Loucy (cell line): ENCODE results near the gene PHTF2.

Experiments
- CTCF ChIP-seq: fragments of 200-600 bp; sonication (generic); conservative IDR thresholded peaks from 2 replicates; pipeline ENCODE4 v1.5.1; 2014; ENCODE audit warnings: mild to moderate bottlenecking, antibody characterized with exemption, low read length
- EZH2phosphoT487 ChIP-seq: fragments of 200-600 bp; IDR thresholded peaks from 2 replicates; pipeline ENCODE4 v1.6.1; 2018; ENCODE audit warnings: antibody characterized with exemption, mild to moderate bottlenecking, moderate library complexity, borderline replicate concordance

GRCh38 chr7:77837275-77837674, 38.7 kb downstream of the PHTF2 start:
- TF ChIP-seq CTCF: no peak
- no peak for TF ChIP-seq EZH2phosphoT487
